HEK293 (cell line): Measurements from ENCODE around the gene PRSS58.

Experiments
- CTCF ChIP-seq: fragments of 450-650 bp; formaldehyde crosslinking; IDR thresholded peaks from 2 replicates; pipeline ENCODE4 v1.5.1; 2016; ENCODE audit warnings: missing biosample characterization, missing genetic modification characterization
- PBX3 ChIP-seq: sonication (generic); formaldehyde crosslinking; IDR thresholded peaks from 2 replicates; pipeline ENCODE4 v1.8.1; 2022; ENCODE audit warnings: mild to moderate bottlenecking, moderate library complexity, missing genetic modification reagents
- RBAK ChIP-seq: fragments of 450-650 bp; formaldehyde crosslinking; IDR thresholded peaks from 2 replicates; pipeline ENCODE4 v1.5.1; 2016; ENCODE audit warnings: missing biosample characterization, missing genetic modification characterization
- ZBTB7A ChIP-seq: fragments of 450-650 bp; formaldehyde crosslinking; IDR thresholded peaks from 2 replicates; pipeline ENCODE4 v1.5.1; 2016; ENCODE audit warnings: low read depth, missing biosample characterization, missing genetic modification characterization
- ZNF18 ChIP-seq: fragments of 450-650 bp; formaldehyde crosslinking; IDR thresholded peaks from 2 replicates; pipeline ENCODE4 v1.5.1; 2016; ENCODE audit warnings: missing biosample characterization, missing genetic modification characterization
- ZNF23 ChIP-seq: fragments of 450-650 bp; formaldehyde crosslinking; IDR thresholded peaks from 2 replicates; pipeline ENCODE4 v1.5.1; 2016; ENCODE audit warnings: missing biosample characterization, missing genetic modification characterization, borderline replicate concordance
- ZNF324 ChIP-seq: fragments of 450-650 bp; formaldehyde crosslinking; IDR thresholded peaks from 2 replicates; pipeline ENCODE4 v1.5.1; 2016; ENCODE audit warnings: missing biosample characterization, missing genetic modification characterization
- ZNF561 ChIP-seq: fragments of 450-650 bp; IDR thresholded peaks from 2 replicates; pipeline ENCODE4 v1.5.1; 2018; ENCODE audit warnings: missing biosample characterization, missing genetic modification characterization, borderline replicate concordance
- ZNF626 ChIP-seq: fragments of 450-650 bp; sonication (Bioruptor Pico); formaldehyde crosslinking; IDR thresholded peaks from 2 replicates; pipeline ENCODE4 v1.5.1; 2018; ENCODE audit warnings: missing biosample characterization, missing genetic modification characterization, inconsistent platforms
- ZNF768 ChIP-seq: fragments of 450-650 bp; formaldehyde crosslinking; IDR thresholded peaks from 2 replicates; pipeline ENCODE4 v1.5.1; 2018; ENCODE audit warnings: missing biosample characterization, mild to moderate bottlenecking, missing genetic modification characterization
- ZNF776 ChIP-seq: fragments of 450-650 bp; formaldehyde crosslinking; IDR thresholded peaks from 2 replicates; pipeline ENCODE4 v1.5.0; 2017; ENCODE audit warnings: missing biosample characterization, missing genetic modification characterization, borderline replicate concordance
- ZNF837 ChIP-seq: fragments of 450-650 bp; formaldehyde crosslinking; IDR thresholded peaks from 2 replicates; pipeline ENCODE4 v1.5.1; 2016; ENCODE audit warnings: missing biosample characterization, missing genetic modification characterization

GRCh38 chr7:142248166-142249160 lies 9.4 kb downstream of the PRSS58 start:
- TF ChIP-seq ZNF18 (no peak), ZNF23 (no peak), CTCF (tag by site-specific recombination) (0 out of 2 replicates have a peak, but pooled peaks have one; percentile 12), ZNF768 (no peak), RBAK (tag by site-specific recombination) (no peak), ZBTB7A (tag by site-specific recombination) (no peak), ZNF561 (tag by site-specific recombination) (no peak), ZNF837 (tag by site-specific recombination) (no peak), PBX3 (CRISPR knock-in tag) (no peak), ZNF324 (tag by site-specific recombination) (no peak), ZNF776 (no peak), ZNF626 (tag by site-specific recombination) (no peak)
